HG03108 (cell line): ENCODE results near the gene OLFML3.
A peak's percentile ranks its signal among the peaks of the same experiment; 100 is the strongest.

Source experiments
- ATAC-seq: cut with Tn5 transposase; IDR thresholded peaks from one replicate; pipeline ENCODE4 v1.9.1; 2021; ENCODE audit warnings: moderate library complexity; ENCODE audit not compliant: unreplicated experiment

The OLFML3 gene

GRCh38 chr1:113978863-113979702 lies at the start of gene OLFML3:
Gene OLFML3, plus strand, starts transcription at chr1:113979474. Its CDS starts 43 bp downstream, at chr1:113979517.
- no peak for ATAC-seq

GRCh38 chr1:113929750-113930498 lies 49.4 kb upstream of the OLFML3 start:
- peak; percentile 24 for ATAC-seq

- ATAC-seq, result peak; percentile 24
Observed at GRCh38 chr1:113930499-113931161, 48.6 kb upstream of the OLFML3 start.

- no peak for ATAC-seq
Observed at GRCh38 chr1:113931451-113931851, 47.8 kb upstream of the OLFML3 start.

GRCh38 chr1:113934006-113934405 lies 45.3 kb upstream of the OLFML3 start:
- ATAC-seq, result no peak

- no peak for ATAC-seq
Observed at GRCh38 chr1:113934511-113935055, 44.7 kb upstream of the OLFML3 start.

- no peak for ATAC-seq
Observed at GRCh38 chr1:113935176-113935575, 44.1 kb upstream of the OLFML3 start.

- no peak for ATAC-seq
Observed at GRCh38 chr1:113935970-113936369, 43.3 kb upstream of the OLFML3 start.

GRCh38 chr1:113937146-113937545 lies 42.1 kb upstream of the OLFML3 start:
- no peak for ATAC-seq

GRCh38 chr1:113938192-113938591 lies 41.1 kb upstream of the OLFML3 start:
- ATAC-seq, result no peak

- ATAC-seq, result no peak
Observed at GRCh38 chr1:113940365-113941244, 38.7 kb upstream of the OLFML3 start.

- ATAC-seq, result no peak
Observed at GRCh38 chr1:113941245-113941559, 38.1 kb upstream of the OLFML3 start.

- no peak for ATAC-seq
Observed at GRCh38 chr1:113942527-113942926, 36.7 kb upstream of the OLFML3 start.

- ATAC-seq, result no peak
Observed at GRCh38 chr1:113943028-113943811, 36.1 kb upstream of the OLFML3 start.

GRCh38 chr1:113945329-113945728 lies 33.9 kb upstream of the OLFML3 start:
- no peak for ATAC-seq

- no peak for ATAC-seq
Observed at GRCh38 chr1:113946112-113946511, 33.2 kb upstream of the OLFML3 start.

- ATAC-seq, result no peak
Observed at GRCh38 chr1:113946678-113947387, 32.4 kb upstream of the OLFML3 start.

GRCh38 chr1:113947388-113948107 lies 31.7 kb upstream of the OLFML3 start:
- no peak for ATAC-seq
